ENCODE data around the gene PCNA.
A peak's percentile ranks its signal among the peaks of the same experiment; 100 is the strongest.
"Not testable (repeated sequence)": the region's sequence is repeated elsewhere in the genome, so short reads cannot be mapped to it uniquely, and the experiment has no call there.

PCNA gene

DNA sequence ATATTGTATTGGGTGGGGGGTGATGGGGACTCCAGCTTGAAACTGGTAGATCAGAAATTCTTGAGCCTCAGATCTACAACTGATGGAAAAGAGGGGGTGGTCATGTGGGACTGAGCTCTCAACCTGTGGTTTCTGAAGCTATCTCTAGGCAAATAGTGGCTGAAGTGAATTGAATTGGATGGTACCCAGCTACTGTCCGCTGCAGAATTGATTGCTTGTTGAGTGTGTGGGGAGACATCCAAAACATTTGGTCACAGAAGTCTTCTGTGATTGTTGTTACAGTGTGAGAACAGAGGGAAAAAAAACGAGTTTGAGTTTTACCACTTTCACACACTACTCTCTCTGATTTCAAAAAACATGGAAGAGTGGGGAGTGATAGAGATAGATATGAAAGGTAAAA lies 21.9 kb upstream of the PCNA start:
- no peak for DNase-seq (ENCODE audit: low read depth)

- DNase-seq (ENCODE audit: low read depth), result no peak
These were observed 20.4 kb upstream of the PCNA start for GRCh38 chr20:5140195-5140594.

DNA sequence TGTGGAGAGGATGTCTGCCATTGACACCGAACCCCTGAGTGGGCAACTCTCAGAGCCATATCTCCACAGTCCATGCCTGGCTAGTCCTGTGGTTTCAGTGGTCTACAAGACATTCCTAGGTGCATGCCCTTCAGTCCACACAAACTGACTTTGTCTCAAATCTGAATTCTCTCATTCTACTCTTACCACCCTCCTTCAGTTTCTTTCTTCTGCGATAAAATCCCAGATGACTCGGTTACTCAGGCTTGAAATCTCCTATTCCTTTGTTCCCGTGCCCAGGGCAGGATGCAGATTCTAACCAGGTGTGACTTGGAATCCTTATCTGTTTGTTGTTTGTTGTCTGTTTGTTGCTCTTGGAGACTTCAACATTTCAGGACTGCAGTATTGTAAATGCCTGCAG lies 16.3 kb upstream of the PCNA start:
- no peak for DNase-seq (ENCODE audit: low read depth)

GRCh38 chr20:5135363-5136012 lies 15.7 kb upstream of the PCNA start:
- DNase-seq (ENCODE audit: low read depth), result no peak

DNA sequence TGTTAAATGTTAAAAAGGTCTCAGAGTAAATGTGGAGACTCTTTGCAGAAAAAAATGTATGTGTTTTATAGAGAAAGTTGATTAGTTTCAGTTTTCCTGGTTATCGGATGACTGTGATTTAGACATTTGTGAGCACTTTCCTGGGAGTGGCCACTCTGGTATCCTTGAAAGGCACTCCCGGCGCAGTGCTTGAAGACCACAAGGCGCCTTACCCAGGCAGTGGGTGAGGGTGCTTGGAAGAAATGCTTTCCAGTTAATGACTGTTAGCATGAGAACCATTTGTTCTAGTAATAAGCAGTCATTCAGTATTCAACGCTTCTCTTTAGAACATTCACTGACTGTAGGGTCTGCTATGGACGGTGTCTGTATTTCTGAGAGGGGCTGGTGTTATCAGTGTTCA lies 14.2 kb upstream of the PCNA start:
- DNase-seq (ENCODE audit: low read depth), result no peak

- no peak for DNase-seq (ENCODE audit: low read depth)
These were observed 11.7 kb upstream of the PCNA start for GRCh38 chr20:5131502-5131901.

DNA sequence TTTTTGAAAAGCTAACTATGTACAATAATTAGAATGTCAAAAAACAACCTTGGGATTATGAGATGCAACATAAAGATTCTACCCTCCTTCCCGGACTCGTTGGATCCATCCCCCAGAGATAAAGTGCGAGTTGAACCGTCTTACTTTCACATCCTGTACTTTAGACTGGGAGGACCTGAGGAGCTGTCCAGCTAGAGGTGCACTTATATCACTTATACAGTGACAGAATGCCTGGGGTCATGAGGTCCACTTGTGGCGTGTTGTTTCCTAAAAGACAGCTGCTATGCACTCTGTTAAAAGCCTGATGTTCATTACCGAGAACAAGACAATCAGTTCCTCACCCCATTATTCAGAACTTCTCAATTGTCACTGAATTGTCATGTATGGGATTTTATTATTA lies 9.1 kb upstream of the PCNA start:
- DNase-seq (ENCODE audit: low read depth), result no peak

DNA sequence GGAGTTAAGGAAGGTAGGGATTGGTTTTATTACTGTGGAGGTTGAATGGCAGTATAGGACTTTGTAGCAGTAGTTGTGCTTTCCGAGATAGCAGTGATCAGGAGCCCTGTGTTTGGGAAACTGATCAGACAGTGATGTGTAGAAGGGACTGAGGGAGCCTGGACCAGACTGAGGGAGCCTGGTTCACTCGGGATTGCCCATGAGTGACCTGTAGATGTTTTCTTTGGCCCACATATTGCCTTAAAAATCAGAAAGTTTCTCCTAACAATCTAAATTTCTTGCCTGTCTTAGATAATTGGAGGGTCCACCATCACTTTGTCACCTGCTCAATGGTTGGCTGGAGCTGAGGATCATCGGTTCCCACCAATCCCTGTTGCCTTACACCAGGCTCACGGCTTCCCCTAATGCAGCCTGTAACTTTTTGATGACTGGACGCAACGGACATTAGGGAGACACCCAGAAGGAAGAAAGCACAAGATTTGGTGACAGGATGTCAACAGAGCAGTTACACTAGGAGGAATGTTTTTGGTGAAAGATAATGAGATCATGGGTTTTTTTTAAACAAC lies 8.2 kb upstream of the PCNA start:
- DNase-seq (ENCODE audit: low read depth), result no peak

GRCh38 chr20:5127204-5127858 lies 7.6 kb upstream of the PCNA start:
- DNase-seq (ENCODE audit: low read depth), result peak; percentile 51

DNA sequence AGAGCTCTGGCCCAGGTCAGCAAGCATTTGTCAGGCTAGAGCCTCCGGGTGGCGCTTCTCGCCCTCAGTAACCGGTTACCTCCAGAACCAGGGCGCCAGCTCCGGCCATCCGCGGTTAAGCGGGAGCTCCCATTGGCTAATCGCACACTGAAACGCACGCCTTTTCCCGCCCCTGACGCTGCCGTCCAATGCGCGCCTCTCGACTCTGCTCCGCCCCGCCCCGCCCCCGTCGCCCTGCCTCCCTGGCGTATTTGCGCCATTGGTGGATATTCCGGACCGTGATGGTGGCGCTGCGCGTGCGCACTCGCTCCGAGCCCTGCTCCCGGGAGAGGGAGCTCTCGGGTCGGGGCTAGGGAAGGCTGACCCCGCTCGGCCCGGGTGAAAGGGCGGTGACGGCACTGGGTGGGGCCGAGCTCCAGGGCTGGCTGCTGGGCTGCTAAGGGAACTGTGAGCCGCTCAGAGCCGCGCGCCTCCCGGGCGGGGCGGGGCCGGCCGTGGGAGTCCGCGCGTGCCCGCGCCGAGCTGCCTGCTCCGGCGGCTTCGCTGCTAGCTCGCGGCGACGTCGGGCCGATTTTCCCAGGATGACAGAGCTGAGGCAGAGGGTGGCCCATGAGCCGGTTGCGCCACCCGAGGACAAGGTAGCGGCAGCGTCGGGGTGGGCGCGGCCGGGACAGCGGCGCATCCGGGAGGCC lies 6.9 kb upstream of the PCNA start, which contains the start of gene CDS2:
TSS of gene CDS2 (plus strand) at position 497 of the 692 bp plus-strand sequence. CDS start at position 582, 85 bp downstream.
- DNase-seq (ENCODE audit: low read depth), result peak; percentile 100

- DNase-seq (ENCODE audit: low read depth), result no peak
These were observed 3.1 kb upstream of the PCNA start for GRCh38 chr20:5122873-5123260.

DNA sequence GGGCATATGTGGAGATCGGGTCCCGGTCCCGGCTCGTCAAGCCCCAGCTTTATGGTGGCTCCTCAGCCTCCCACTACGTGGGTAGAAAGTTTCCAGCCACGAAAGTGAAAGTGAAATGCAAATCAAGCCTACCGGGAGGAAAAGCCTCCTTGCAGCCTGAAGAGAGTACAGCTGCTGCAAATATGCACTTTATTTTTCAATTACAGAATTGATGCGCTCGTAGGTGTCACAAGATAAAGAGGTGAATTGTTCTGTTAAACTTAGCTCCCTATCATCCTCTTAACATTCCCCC lies 373 bp upstream of the PCNA start:
- DNase-seq (ENCODE audit: low read depth), result no peak

- DNase-seq (ENCODE audit: low read depth), result no peak
These were observed 669 bp downstream of the PCNA start for GRCh38 chr20:5119143-5119434.

DNA sequence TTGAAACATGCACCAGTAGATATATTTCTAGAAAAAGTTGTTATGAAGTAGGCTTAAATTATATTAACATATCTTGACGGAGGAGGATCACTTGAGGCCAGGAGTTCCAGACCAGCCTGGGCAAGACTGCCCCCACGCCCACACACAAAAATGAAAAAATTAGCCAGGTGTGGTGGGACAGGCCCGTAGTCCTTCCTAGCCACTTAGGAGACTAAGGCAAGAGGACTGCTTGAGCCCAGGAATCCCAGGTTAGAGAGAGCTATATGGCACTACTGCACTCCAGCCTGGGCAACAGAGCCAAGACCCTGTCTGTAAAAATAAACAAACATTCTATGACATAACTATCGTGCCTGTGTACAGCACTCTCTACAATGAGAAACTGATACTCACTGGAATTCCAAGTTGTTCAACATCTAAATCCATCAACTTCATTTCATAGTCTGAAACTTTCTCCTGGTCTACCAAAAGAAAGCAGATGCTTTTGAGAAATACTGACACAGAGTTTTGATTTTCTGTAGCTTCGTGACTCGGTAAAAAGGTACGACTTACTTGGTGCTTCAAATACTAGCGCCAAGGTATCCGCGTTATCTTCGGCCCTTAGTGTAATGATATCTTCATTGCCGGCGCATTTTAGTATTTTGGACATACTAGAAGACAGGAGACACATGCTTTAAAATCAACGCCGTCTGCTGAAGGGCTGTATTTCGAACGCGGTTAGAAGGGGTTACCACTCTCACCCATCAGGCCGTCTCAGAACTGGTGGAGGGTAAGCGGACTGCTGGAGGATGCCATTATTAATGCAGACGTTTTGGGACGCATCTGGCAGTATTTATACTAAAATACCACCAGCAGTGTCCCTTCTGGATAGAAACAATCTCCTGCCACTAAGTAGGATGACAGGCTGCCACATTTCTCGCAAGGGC lies 1.3 kb downstream of the PCNA start:
- no peak for DNase-seq (ENCODE audit: low read depth)

DNA sequence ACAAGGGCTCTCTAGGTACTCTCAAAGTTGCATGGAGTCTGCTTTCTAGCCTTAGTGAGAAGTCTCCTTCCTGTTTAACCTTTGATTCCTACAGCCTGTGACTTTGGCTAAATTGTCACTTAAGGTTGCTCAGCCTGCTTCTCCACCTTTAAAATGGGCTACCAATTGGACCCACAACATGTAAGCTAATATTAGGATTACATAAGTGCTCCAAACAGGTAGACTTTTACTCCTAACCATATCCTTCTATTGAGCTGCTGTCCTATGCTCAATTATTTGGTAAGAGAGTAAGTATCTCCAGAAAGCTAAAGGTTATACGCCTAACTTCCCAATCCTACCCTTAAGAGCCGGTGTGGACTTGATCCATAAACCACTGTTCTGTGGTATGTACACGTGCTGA lies 2.9 kb downstream of the PCNA start:
- no peak for DNase-seq (ENCODE audit: low read depth)

- DNase-seq (ENCODE audit: low read depth), result no peak
These were observed 5.4 kb downstream of the PCNA start for GRCh38 chr20:5114403-5114802.

GRCh38 chr20:5113615-5113986 lies 6.2 kb downstream of the PCNA start:
- no peak for DNase-seq (ENCODE audit: low read depth)

DNA sequence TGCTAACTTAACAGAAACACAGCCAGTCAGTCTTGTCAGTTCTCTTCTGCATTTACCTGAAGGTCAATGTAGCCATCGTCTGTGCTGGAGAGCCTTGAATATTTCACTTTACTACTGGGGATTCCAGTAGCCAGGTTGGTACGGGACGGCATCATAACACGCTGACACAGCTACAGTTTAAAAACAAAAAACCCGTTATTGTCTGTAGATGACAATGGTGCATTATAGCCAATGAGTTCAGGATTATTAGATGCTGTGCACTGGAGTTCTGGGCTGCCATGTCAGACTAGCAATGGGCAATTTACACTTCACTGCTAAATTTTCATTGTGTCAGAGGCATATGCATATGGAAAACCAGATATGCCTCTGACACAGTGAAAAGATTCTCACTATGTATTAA lies 10.5 kb downstream of the PCNA start:
- no peak for DNase-seq (ENCODE audit: low read depth)

GRCh38 chr20:5104479-5104878 lies 15.3 kb downstream of the PCNA start:
- no peak for DNase-seq (ENCODE audit: low read depth)

DNA sequence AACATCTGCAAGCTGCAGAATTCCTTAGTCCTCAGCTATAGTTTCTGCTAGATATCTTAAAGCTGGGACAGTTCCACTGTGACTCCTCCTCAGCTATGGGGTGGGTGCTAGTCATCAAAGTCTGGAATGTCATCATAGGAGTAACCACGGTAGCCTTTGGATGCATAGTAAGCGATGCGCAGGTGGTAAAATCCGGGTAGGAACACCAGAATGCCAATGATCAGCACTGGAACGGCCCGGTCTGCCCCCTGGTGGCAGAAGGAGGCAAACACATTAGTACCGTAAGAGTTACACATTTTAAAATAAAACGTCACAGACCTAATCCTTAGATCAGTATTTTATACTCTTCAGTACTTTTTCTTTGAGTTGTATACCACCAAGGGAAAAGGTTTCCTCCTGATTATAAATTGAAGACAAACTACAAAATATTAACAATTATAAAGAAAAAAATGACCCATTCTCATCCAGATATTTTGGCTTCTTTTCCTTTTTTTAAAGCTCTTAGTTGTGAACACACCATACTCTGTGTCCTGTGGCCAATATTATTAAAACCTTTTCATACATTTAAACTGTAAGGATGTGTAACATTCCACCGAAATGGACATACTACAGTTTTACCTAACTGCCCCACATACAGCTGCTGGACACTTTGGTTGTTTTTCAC lies 18.9 kb downstream of the PCNA start:
- DNase-seq (ENCODE audit: low read depth), result peak; percentile 55

DNA sequence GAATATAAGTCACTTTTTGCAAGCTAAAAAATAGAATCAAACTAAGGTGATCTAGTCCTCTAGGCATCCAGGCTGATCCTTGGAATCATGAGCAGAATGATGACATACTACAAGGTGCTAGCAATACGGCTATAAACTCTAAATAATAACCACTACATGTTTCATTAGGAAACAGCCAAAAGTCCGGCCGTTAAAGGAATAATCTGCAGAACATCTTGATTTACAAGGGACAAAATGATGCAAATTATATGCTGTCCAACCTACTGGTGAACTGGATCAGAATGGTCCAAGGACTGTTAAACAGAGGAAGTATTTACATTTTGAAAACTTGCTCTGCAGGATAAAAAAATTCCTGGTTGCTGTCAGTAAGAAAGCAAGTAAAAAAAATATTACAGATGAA lies 19.8 kb downstream of the PCNA start:
- not testable (repeated sequence) for DNase-seq (ENCODE audit: low read depth)

GRCh38 chr20:5099009-5099408 lies 20.7 kb downstream of the PCNA start:
- not testable (repeated sequence) for DNase-seq (ENCODE audit: low read depth)

All from stimulated activated CD4-positive, alpha-beta T cell treated with anti-CD3 and anti-CD28 coated beads, Interleukin-2, amount 100 ng/mL, for 4 hours (primary cell).